IMR-90 (cell line): ENCODE results near the gene IFIT5. TPM values are rescaled to one million over a fixed set of nuclear protein-coding genes. Genes with fewer than 3 reads are reported as not detected.
A peak's percentile ranks its signal among the peaks of the same experiment; 100 is the strongest.

Source experiments
- ATAC-seq: fragments of 200-7000 bp; cut with Tn5 transposase; 2 replicates; pipeline ENCODE4 v1.9.1; 2020; ENCODE audit warnings: low read depth, mild to moderate bottlenecking, moderate library complexity
- BruUV-seq: library from RNA; stranded (reverse); fragments of 400-500 nt; replicated peaks from 2 replicates; lab custom pipeline; 2021; lab: Mats Ljungman, UMichigan
- CTCF ChIA-PET: fragments of 300-600 bp; formaldehyde crosslinking; extraction: SDS; loops from one replicate; lab custom pipeline; 2021; ENCODE audit warnings: antibody characterized with exemption; lab: Yijun Ruan, JAX
- POLR2A ChIA-PET: fragments of 300-600 bp; sonication (Branson Sonifier 250); formaldehyde crosslinking; loops from one replicate; lab custom pipeline; 2022; ENCODE audit warnings: antibody characterized with exemption; ENCODE audit not compliant: unreplicated experiment; lab: Charles Lee
- DNase-seq: peaks from one replicate; pipeline ENCODE4 v3.0.0; 2013
- H2AFZ ChIP-seq: replicated peaks from 2 replicates; pipeline ENCODE3; 2013; ENCODE audit warnings: low read length, mild to moderate bottlenecking; ENCODE audit not compliant: poor library complexity
- H2AK5ac ChIP-seq: 2 replicates; pipeline ENCODE4 v1.6.1; 2013; ENCODE audit warnings: low read depth, low read length, inconsistent platforms
- H2AK9ac ChIP-seq: replicated peaks from 2 replicates; pipeline ENCODE3; 2013; ENCODE audit warnings: mild to moderate bottlenecking, low read depth, low read length, moderate library complexity; ENCODE audit not compliant: poor library complexity
- H2BK120ac ChIP-seq: 2 replicates; pipeline ENCODE4 v1.6.1; 2013; ENCODE audit warnings: low read depth, low read length, inconsistent platforms
- H2BK15ac ChIP-seq: 3 replicates; pipeline ENCODE4 v1.6.1; 2013; ENCODE audit warnings: low read depth, low read length, inconsistent platforms
- H2BK20ac ChIP-seq: 2 replicates; pipeline ENCODE4 v1.6.1; 2013; ENCODE audit warnings: low read depth, mild to moderate bottlenecking, inconsistent platforms, low read length, moderate library complexity
- H2BK5ac ChIP-seq: 2 replicates; pipeline ENCODE4 v1.6.1; 2013; ENCODE audit warnings: mild to moderate bottlenecking, low read depth, low read length, inconsistent platforms; ENCODE audit not compliant: poor library complexity, severe bottlenecking
- H3K14ac ChIP-seq: replicated peaks from 2 replicates; pipeline ENCODE4 v1.6.1; 2013; ENCODE audit warnings: low read depth, low read length, inconsistent platforms
- H3K18ac ChIP-seq: 2 replicates; pipeline ENCODE4 v1.6.1; 2013; ENCODE audit warnings: low read depth, low read length, control low read depth
- H3K23ac ChIP-seq: 2 replicates; pipeline ENCODE4 v1.6.1; 2013; ENCODE audit warnings: low read depth, low read length, inconsistent platforms
- H3K27ac ChIP-seq: 2 replicates; pipeline ENCODE4 v1.5.1; 2013; ENCODE audit warnings: mild to moderate bottlenecking, control low read depth, low read length; ENCODE audit not compliant: insufficient read depth
- H3K27me3 ChIP-seq: 2 replicates; pipeline ENCODE4 v1.6.1; 2013; ENCODE audit warnings: low read length; ENCODE audit not compliant: control insufficient read depth, insufficient read depth
- H3K36me3 ChIP-seq: 2 replicates; pipeline ENCODE4 v1.6.1; 2013; ENCODE audit warnings: low read length, mixed read lengths; ENCODE audit not compliant: control insufficient read depth, insufficient read depth
- H3K4ac ChIP-seq: 2 replicates; pipeline ENCODE4 v1.6.1; 2013; ENCODE audit warnings: low read depth, low read length, inconsistent platforms
- H3K4me1 ChIP-seq: 2 replicates; pipeline ENCODE4 v1.6.1; 2013; ENCODE audit warnings: low read length, mixed read lengths; ENCODE audit not compliant: control insufficient read depth, insufficient read depth
- H3K4me2 ChIP-seq: 2 replicates; pipeline ENCODE4 v1.6.1; 2013; ENCODE audit warnings: low read depth, mild to moderate bottlenecking, control low read depth, low read length, moderate library complexity
- H3K4me3 ChIP-seq: 2 replicates; pipeline ENCODE4 v1.5.1; 2013; ENCODE audit warnings: low read depth, mild to moderate bottlenecking, control low read depth, low read length, moderate library complexity; ENCODE audit not compliant: insufficient read depth
- H3K56ac ChIP-seq: 2 replicates; pipeline ENCODE4 v1.6.1; 2013; ENCODE audit warnings: low read length, inconsistent platforms; ENCODE audit not compliant: insufficient read depth; ENCODE audit errors: extremely low read depth
- H3K79me1 ChIP-seq, 2 experiments: 2 replicates each; pipeline ENCODE4 v1.6.1; 2013; ENCODE audit warnings: low read length in 2 of 2, inconsistent platforms in 1 of 2, low read depth in 1 of 2
- H3K9ac ChIP-seq: 2 replicates; pipeline ENCODE4 v1.6.1; 2013; ENCODE audit warnings: low read depth, low read length, control low read depth
- H3K9me1 ChIP-seq: 2 replicates; pipeline ENCODE4 v1.6.1; 2013; ENCODE audit warnings: low read length, inconsistent platforms; ENCODE audit not compliant: insufficient read depth
- H3K9me3 ChIP-seq: 2 replicates; pipeline ENCODE4 v1.6.1; 2013; ENCODE audit warnings: low read length; ENCODE audit not compliant: control insufficient read depth, insufficient read depth
- H4K20me1 ChIP-seq: 2 replicates; pipeline ENCODE4 v1.6.1; 2013; ENCODE audit warnings: low read length, inconsistent platforms; ENCODE audit not compliant: insufficient read depth
- H4K5ac ChIP-seq: 2 replicates; pipeline ENCODE4 v1.6.1; 2013; ENCODE audit warnings: mild to moderate bottlenecking, low read depth, low read length, control low read depth
- H4K8ac ChIP-seq, 2 experiments: 2 replicates each; pipeline ENCODE4 v1.6.1; 2013; ENCODE audit warnings: low read depth in 2 of 2, low read length in 2 of 2, control low read depth in 1 of 2, inconsistent platforms in 1 of 2
- H4K91ac ChIP-seq: 2 replicates; pipeline ENCODE4 v1.6.1; 2013; ENCODE audit warnings: low read depth, low read length, inconsistent platforms; ENCODE audit not compliant: insufficient read depth
- BHLHE40 ChIP-seq: fragments of 150-350 bp; IDR thresholded peaks from 2 replicates; pipeline ENCODE4 v1.6.1; 2016; ENCODE audit warnings: mild to moderate bottlenecking, low read depth, low read length
- MAFK ChIP-seq: IDR thresholded peaks from 2 replicates; pipeline ENCODE4 v1.6.1; 2012; ENCODE audit warnings: low read depth, low read length, improper control_type of control experiment
- MXI1 ChIP-seq: IDR thresholded peaks from 2 replicates; pipeline ENCODE4 v1.6.1; 2012; ENCODE audit warnings: low read depth, mild to moderate bottlenecking, low read length, moderate library complexity, borderline replicate concordance
- NFE2L2 ChIP-seq: fragments of 150-350 bp; IDR thresholded peaks from 2 replicates; pipeline ENCODE4 v1.6.1; 2016; ENCODE audit warnings: low read depth, mild to moderate bottlenecking, low read length
- WGBS, 2 experiments: methylation state at CpG; one replicate each; pipeline versions ENCODE4 v1.1.5 to v1.1.7; 2013; ENCODE audit warnings: missing lambda C conversion rate in 2 of 2; ENCODE audit not compliant: insufficient read length in 1 of 2; ENCODE audit errors: extremely low coverage in 2 of 2; 5-methylcytosine and 5-hydroxymethylcytosine counted together
- dilution Hi-C: fragments of 300-500 bp; cut with HindIII; formaldehyde crosslinking; loops from one replicate; pipeline ENCODE4 v1.14.3; 2018; ENCODE audit warnings: low sequenced_read_pairs; ENCODE audit not compliant: unreplicated experiment
- in situ Hi-C: fragments of 300-500 bp; cut with MboI; formaldehyde crosslinking; loops from 3 replicates; pipeline ENCODE4 v1.14.3; 2019; ENCODE audit warnings: low sequenced_read_pairs, inconsistent platforms, mixed read lengths
- intact Hi-C: fragments of 100-400 bp; cut with micrococcal nuclease; formaldehyde crosslinking; loops from 2 replicates; pipeline ENCODE4 v1.10.0; 2022
- polyA plus RNA-seq, 3 experiments: library from polyadenylated mRNA; depleted of rRNA; stranded (reverse); fragments of >200 nt; gene quantifications; 2 replicates each; pipeline ENCODE4 v1.2.3, GENCODE V29; 2012; ENCODE audit warnings: low replicate concordance in 1 of 3
- total RNA-seq: library from RNA; depleted of rRNA; stranded (reverse); fragments of >200 nt; gene quantifications from 2 replicates; pipeline ENCODE4 v1.2.3, GENCODE V29; 2012

Gene IFIT5
- total and polyA plus RNA-seq, 2 of the 4 experiments (the other 2 are of a cell fraction): 5.2 to 18.1 TPM

GRCh38 chr10:89391907-89392756, 22.2 kb upstream of the IFIT5 start, which contains the start of gene IFIT1:
IFIT1 (plus strand) TSS chr10:89392623; CDS start chr10:89392713, 90 bp downstream.
- no peaks in the 10 kb centered on the region for H3K27me3 ChIP-seq
- POLR2A ChIA-PET: interaction anchor here (0.6 to 0.9 kb wide), 4 partner anchors 21 to 1610 kb away, joined by 6 to 19 read pairs (median 8); no protein-coding TSS in a partner anchor
- peak within 1 kb of the TSS; percentile 86 for H3K14ac ChIP-seq
- H3K18ac ChIP-seq: peak within 1 kb of the TSS; percentile 83
- TF ChIP-seq MXI1 (no peak), BHLHE40 (no peak), NFE2L2 (no peak), MAFK (0 out of 2 replicates have a peak, but pooled peaks have one; percentile 16)
- H3K9me1 ChIP-seq: no peaks in the 10 kb centered on the region
- in situ Hi-C loops: no loop called here
- H2AK5ac ChIP-seq: no peak within 1 kb of the TSS
- peak within 1 kb of the TSS; percentile 50 for H3K23ac ChIP-seq
- peak; percentile 95 for DNase-seq
- peaks cover 0 to 3% of the 10 kb centered on the region in 2 experiments; a peak in 1 of 4 replicates for H3K79me1 ChIP-seq
- H3K9ac ChIP-seq: peak within 1 kb of the TSS; percentile 81
- no peaks in the 10 kb centered on the region for H3K9me3 ChIP-seq
- ATAC-seq: peak; percentile 94
- peak within 1 kb of the TSS; percentile 90 for H2BK5ac ChIP-seq
- peak within 1 kb of the TSS; percentile 36 to 99 for H4K8ac ChIP-seq
- H4K91ac ChIP-seq: peak within 1 kb of the TSS; percentile 88
- CTCF ChIA-PET: interaction anchor here (0.6 to 1.3 kb wide), 3 partner anchors 14 to 74 kb away, joined by 3 to 6 read pairs (median 4); no protein-coding TSS in a partner anchor
- H2AK9ac ChIP-seq: no peak within 1 kb of the TSS
- H3K4me2 ChIP-seq: peak within 1 kb of the TSS; percentile 89
- peak within 1 kb of the TSS; percentile 82 for H3K4ac ChIP-seq
- H4K20me1 ChIP-seq: peaks cover 3% of the 10 kb centered on the region; the same call in 1 of the 2 replicates
- no TSS peak for BruUV-seq
- dilution Hi-C loops: no loop called here
- H3K4me1 ChIP-seq: no peaks in the 10 kb centered on the region; the same call in 1 of the 2 replicates
- peak within 1 kb of the TSS; percentile 94; the same call in 1 of the 2 replicates for H3K56ac ChIP-seq
- peak within 1 kb of the TSS; percentile 51; the same call in 1 of the 2 replicates for H2BK20ac ChIP-seq
- H2BK120ac ChIP-seq: peak within 1 kb of the TSS; percentile 83
- H3K36me3 ChIP-seq: no peaks in the 10 kb centered on the region
- H4K5ac ChIP-seq: peak within 1 kb of the TSS; percentile 71
- H2AFZ ChIP-seq: peak within 1 kb of the TSS; percentile 93
- peak within 1 kb of the TSS; percentile 24; the same call in 1 of the 3 replicates for H2BK15ac ChIP-seq
- peak within 1 kb of the TSS; percentile 68 for H3K4me3 ChIP-seq
- intact Hi-C loops: no loop called here
- no CpG with 5 or more reads among the region's 8 CpGs for WGBS, 2 experiments
- peak within 1 kb of the TSS; percentile 87 for H3K27ac ChIP-seq
